ENCODE data around the gene TRAPPC3L.
A peak's percentile ranks its signal among the peaks of the same experiment; 100 is the strongest.

Gene TRAPPC3L

DNA sequence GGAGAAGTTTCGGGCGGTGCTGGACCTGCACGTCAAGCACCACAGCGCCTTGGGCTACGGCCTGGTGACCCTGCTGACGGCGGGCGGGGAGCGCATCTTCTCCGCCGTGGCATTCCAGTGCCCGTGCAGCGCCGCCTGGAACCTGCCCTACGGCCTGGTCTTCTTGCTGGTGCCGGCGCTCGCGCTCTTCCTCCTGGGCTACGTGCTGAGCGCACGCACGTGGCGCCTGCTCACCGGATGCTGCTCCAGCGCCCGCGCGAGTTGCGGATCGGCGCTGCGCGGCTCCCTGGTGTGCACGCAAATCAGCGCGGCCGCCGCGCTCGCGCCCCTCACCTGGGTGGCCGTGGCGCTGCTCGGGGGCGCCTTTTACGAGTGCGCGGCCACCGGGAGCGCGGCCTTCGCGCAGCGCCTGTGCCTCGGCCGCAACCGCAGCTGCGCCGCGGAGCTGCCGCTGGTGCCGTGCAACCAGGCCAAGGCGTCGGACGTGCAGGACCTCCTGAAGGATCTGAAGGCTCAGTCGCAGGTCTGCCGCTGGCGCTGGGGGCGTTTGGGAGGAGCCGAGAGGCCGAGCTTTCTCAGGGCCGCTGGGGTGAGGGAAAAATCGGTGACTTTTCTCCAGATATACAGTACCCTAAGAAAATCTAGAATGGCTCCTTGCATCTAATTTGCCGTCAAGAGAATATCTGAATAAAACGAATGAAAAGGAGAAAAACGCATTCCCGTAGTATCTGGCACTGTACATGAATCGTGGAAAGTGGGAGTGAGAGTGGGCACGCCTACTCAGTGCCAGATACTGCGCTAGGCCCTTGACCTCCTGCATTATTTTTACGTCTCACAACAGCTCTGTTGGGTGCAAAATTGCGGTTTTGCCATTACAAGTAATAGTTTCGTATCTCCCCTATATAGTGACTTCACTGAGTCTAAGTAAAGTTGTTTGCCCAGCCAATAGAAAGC lies 83.3 kb downstream of the TRAPPC3L start:
- DNase-seq = peak; percentile 48

DNA sequence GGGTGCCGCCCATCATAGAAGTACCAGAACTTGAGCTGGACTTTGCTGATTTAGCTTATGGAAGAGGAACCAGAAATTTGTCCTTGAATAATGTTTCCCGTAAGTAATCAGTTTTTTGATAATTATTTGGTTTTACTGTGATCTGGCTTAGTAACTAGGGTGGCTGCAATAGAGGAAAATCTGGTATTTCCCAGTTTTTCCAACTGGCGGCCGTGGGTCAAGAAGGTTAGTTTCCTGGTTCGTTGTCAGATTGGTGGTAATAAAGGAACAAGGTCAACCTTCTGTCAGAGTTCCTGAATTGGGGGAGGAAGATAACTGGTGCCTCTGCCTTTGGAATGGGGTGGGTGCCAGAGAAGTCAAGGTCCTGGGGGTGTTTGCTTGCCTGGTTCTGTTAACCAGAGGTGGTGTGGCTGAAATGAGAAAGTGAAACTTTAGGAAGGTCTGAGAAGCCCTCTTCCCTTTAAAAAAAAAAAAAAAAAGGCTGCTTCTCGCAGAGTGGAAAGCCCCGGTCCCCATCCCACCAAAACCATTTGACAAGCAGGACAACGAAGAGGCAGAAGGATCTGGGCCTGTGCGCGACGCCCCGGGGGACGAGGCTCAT lies 84.1 kb downstream of the TRAPPC3L start, which contains the start of gene CALHM6:
Gene CALHM6, plus strand, starts transcription at position 45 of the 601 bp plus-strand sequence. Its CDS starts 555 bp downstream, at position 600.
- DNase-seq = no peak

DNA sequence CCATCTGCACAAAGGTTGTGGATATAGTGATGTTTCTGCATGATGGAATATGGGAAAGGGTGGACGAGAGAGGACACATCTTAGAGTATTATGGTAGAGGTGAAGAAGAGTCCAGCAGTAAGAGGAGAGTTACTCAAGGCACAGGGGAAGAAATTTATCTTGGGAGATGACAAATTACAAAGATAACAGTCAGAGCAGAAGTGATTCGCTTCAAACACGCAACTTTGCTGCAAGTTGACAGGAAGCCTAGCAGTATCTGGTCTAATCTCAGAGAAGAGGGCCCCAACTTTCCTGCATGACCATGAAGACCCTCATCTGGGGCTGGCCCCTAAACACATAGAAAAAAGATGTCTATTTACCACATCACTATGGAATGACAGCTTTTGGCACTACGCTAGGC lies 85.6 kb downstream of the TRAPPC3L start:
- no peak for DNase-seq

DNA sequence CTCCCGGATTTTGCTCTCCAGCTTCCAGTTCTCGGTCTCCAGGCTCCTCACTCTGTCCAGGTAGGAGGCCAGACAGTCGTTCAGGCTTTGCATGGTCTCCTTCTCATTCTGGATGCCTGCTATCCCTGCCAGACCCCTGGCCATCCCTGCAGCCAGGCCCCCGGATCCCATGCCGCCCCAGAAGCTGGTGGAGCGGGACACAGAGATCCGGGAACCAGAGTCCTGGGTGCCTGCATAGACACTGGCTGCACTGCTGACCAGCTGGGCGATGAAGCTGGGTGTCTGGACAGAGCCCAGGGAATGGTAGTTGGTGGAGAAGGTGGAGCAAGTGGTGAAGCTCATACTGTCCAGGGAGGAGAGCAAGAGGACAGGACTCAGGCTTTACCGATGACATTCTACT lies 87.2 kb downstream of the TRAPPC3L start:
- DNase-seq = no peak

DNA sequence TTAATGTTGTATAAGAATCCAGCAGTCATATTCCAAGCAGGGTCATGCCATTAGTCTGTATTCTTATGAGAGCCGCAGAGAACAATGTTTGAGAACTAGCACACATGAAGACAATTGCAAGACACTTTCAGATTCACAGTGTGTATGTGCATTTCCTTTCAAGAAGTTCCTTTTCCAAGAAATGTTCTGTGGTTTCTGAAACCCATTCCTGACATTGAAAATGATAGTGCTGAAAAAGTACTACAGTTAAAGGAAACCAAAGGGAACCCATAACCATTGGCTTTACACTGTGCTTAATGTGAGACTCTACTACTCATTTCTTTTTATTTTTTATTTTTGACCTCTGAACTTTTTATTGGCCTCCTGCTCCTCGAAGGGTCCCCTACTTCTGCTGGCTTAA lies 88.6 kb downstream of the TRAPPC3L start:
- DNase-seq = no peak

DNA sequence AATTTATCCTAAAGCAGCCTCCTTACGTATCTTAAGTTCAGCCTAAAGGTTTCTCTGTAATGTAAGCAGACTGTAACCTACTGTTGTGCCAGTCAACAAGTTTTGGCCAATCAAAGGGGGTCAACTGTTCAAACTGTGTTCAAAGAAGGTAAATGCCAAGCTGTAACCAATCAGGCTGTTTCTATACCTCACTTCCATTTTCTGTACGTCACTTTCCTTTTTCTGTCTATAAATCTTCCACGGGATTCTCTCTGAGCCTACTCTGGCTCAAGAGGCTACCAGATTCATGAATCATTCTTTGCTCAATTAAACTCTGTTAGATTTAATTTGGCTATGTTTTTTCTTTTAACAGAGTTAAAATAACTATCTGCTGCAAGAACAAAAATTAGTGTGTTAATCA lies 89.4 kb downstream of the TRAPPC3L start:
- no peak for DNase-seq

DNA sequence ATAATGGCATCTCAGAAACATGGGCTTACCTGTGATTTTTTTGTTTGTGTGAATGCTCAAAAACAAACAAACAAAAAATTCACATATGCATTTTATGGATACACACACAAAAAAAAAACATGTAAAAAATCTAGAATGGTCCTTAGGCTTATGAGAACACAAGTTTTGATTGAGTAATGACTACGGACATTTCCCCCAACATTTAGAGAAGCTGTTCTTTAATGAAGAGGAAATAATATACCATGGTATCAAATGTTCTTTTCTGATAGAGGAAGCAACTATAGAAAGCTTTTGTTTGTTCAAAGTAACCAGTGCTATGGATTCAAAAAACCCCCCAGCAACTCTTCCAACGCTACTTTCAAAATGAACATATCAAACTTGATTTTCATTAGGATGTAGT lies 93.0 kb downstream of the TRAPPC3L start:
- no peak for DNase-seq

DNA sequence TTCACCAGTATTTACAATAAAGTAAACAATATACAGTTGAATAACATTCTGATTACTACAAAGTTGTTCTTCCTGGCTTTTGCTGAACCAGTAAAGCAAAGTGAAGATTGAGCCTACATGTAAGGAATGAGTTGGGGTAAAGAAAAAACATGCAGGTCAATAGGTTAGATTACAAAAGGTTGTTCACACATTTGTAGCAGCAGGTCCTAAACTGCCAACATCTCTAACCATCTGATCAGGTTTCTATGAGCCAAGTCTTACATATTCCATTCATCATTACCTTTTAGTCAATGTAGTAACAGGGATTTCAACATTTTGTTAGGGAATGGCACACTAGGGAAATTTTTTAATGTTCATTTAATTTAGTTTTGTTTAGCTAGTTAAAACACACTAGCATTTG lies 93.6 kb downstream of the TRAPPC3L start:
- DNase-seq = no peak

DNA sequence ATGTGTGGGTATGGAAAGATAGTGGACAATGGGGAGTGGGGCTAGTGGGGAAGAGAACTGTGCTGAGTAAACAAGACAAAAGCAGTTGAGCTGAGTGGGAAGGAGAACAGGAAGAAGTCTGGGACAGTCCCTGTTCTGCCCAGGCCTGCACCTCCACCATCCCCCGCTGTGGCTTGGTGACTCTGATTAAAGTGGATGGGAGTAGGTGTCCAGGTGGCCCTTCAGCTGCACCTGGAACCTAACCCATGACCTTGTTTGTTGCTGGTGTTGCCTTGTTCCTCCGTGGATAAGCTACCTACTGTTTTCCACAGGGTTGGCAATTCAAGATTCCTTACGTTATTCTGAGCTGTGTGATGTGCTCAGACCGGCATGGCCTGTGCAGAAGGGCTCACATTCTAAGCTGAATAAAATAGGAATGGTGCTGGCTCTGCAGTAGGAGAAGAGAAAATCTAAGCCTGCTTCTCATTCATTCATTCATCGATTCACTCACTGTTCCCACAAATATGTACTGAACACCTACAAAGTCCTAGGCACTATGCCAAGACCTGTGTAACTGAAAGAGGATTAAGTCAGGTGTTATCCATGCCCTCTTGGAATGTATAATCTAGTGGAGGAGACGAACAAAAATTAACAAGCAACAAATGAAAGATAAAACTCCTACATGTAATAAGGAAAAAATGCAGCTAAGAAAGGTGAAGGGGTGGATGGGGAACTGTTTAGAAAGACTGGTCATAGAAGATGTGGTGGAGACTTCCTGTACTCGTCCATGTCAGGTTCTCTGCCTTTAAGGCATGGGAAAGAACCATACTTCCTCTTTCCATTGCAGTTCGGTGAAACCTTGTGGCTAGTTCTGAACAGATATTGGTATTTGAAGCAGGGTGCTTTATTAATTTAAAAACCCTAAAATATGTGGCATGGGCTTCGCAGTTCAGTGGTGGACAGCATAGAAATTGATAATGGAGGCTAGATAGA lies 94.4 kb downstream of the TRAPPC3L start:
- DNase-seq = no peak

DNA sequence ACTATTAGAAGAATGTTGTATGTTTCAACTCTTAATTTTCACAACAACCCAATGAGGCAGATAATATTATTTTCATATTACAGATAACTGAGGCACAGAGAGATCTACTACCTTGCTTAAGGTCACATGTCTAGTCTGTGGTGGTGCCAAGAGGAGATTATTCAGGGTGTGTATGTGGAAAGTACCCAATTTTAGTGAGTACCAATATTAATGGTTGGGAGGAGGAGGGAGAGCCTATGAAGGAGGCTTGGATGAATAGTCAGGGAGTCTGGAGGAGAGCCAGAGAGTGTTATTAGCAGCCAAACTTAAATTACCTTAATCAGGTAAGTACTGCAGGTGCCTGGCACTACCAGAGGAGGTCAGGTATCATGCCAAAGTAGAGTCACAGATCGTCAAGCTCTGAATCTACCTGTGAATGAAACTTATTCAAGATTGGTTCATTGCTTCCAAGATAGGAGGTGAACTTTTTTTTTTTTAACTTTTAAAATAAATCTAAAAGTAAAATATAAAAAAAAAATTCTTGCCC lies 95.2 kb downstream of the TRAPPC3L start:
- DNase-seq = no peak

DNA sequence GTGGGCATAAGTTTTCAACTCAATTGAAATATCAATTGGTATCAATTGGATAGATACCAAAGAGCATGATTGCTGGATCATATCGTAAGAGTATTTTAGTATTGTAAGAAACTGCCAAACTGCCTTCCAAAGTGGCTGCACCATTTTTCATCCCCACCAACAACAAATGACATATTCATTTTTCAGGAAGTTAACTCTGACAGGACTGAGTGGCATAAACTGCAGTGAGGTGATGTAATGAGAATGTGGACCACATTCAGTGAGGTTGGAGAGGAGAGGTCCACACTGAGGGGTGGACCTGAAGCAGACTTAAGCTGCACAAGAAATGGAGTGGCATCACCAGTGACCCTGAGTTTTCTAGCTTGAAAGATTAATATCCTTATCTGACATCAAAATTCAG lies 95.9 kb downstream of the TRAPPC3L start:
- DNase-seq = no peak

DNA sequence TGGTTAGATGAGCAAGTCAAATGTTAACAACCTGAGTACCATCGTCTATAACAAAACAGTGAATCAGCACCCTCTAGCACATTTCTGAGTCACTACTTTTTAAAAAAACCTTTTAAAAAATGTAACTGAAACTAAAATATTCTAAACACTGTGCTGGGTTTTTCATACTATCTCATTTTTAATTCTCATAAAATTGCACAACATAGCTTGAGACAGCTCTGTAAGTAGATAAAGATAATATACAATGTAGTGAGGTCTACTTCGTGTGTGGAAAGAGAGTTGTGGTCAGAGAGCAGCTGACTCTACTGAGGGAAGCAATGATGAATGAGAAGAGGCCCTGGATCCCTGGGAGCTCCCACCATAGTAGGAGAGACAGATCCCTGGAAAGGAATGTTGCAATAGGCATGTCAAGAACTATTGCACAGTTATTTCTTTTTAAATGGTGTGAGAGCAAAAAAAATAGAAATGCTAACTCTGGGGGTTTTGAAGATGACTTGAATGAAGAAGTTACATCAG lies 97.9 kb downstream of the TRAPPC3L start:
- no peak for DNase-seq

DNA sequence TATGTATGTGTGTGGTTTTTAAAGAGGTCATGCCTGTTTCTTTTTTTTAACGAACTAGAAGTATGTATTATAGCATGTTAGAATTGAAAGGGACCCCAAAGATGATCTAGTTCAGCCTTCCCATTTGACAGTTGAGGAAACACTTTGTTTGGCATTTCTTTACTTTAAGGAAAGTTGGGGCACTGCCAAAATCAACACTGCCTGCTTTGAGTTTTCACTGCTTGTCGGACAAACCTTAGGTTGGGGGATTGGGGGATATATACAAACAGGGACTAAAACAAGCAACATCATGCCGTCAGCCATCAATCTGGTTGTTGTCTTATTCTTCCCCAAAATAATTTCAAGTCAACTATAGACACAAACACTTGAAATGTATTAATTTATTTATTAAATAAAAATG lies 98.4 kb downstream of the TRAPPC3L start:
- DNase-seq = no peak

DNA sequence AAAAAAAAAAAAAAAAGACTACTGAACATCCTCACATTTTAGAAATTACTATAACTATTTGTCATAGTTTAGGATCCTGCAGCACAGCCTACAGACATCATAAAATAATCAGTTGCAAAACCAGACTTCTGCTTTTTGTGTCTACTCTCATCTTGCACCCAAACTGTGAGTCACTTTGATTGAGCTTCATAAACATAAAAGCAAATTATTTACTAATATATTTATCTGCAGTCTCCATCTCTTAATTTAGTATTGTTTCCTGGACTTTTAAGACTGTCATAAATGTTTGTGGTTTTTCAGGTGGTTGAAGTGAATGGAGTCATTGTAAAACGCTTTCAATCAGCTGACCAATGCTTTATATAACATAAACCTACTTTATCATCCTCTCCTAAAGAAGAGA lies 99.1 kb downstream of the TRAPPC3L start:
- no peak for DNase-seq

DNA sequence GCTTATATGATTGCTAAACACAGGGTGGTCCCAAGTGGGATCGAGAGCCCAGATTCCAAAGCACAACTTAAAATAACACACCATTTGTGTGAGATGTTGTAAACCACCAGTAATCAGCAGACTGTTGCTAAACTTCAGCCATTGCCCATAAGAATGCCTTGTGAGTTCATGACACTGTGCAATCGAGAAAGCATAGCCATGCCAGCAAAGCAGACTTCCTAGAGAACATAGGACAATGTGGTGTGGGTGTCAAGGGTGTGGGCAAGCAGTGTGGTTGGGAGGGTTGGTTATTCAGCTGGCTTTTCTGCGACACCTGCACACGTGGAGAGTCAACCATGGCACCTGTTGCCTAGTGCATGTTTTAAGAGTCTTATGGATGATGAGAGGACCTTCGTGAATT lies 100.4 kb downstream of the TRAPPC3L start:
- DNase-seq = no peak
